D721Med (cell line): ENCODE measurements around the gene TUBB1.

Source experiments
- DNase-seq: peaks from one replicate; pipeline ENCODE4 v3.0.0; 2011; ENCODE audit warnings: low spot score; ENCODE audit not compliant: insufficient read length
- FAIRE-seq: peaks from 2 replicates; lab custom pipeline; 2011; peaks lifted over from hg19 to GRCh38; lab: Jason Lieb, UNC
- TF ChIP-seq, protein P1 (sequence below): IDR thresholded peaks from 2 replicates; pipeline ENCODE4 v1.5.1; 2012; ENCODE audit warnings: mild to moderate bottlenecking, control low read depth; ENCODE audit not compliant: insufficient read depth; ENCODE audit errors: missing control alignments

Gene TUBB1

DNA sequence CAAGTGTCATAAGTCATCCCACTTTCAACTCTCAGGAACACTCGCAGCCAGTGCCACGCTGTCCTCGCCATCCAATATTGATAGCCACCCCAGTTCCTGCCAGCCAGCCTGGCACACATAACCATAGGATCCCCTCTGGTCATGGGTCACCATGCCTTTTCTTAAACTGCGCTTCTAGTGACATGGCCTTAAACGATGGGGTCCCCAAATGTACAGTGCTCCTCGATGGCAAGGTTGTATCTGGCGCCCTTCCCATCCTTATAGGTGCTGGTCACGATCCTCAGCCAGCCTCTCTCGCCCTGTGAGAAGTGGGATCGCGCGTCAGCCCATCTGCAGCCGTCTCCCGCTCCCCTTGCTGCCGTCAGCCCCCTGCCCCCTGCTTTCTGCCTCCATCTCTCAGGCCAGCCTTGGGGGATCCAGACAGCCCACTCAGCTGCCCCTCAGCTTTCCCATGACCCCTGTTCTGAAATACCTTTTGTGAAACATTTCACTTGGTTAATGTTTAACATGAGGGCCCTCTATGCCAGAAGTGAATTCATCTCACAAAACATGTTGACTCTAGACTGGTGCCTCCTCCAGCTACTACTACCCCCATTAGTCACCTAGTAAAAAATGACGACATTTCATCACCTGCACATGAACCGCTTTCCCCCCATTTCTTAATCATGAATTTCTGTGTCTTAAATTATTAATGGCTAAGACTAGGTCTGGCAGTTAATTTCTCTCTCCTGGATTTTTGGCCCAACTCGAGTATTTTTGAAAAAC lies 23.6 kb upstream of the TUBB1 start:
- DNase-seq (no peak), FAIRE-seq (no peak)
- TF ChIP-seq, protein P1, sequence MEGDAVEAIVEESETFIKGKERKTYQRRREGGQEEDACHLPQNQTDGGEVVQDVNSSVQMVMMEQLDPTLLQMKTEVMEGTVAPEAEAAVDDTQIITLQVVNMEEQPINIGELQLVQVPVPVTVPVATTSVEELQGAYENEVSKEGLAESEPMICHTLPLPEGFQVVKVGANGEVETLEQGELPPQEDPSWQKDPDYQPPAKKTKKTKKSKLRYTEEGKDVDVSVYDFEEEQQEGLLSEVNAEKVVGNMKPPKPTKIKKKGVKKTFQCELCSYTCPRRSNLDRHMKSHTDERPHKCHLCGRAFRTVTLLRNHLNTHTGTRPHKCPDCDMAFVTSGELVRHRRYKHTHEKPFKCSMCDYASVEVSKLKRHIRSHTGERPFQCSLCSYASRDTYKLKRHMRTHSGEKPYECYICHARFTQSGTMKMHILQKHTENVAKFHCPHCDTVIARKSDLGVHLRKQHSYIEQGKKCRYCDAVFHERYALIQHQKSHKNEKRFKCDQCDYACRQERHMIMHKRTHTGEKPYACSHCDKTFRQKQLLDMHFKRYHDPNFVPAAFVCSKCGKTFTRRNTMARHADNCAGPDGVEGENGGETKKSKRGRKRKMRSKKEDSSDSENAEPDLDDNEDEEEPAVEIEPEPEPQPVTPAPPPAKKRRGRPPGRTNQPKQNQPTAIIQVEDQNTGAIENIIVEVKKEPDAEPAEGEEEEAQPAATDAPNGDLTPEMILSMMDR: no peak

DNA sequence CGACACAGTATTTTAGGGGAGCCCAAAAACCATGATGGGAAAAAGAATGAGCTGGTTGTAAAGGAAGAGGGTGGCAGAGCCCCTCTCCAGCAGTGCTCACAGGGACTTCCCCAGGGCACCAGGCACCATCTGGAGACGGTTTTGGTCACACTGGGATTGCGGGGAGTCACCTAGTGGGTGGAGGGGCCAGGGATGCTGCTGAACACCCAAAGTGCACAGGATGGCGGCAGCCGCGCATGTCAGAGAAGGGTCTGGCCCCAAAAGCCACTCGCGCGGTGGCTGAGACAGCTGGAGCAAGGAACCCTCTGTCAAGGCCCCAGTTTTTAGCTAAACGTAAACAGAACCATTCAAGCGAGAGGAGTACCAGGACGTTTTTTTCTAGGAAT lies 23.0 kb upstream of the TUBB1 start:
- no peak for DNase-seq
- TF ChIP-seq, protein P1: no peak
- no peak for FAIRE-seq

DNA sequence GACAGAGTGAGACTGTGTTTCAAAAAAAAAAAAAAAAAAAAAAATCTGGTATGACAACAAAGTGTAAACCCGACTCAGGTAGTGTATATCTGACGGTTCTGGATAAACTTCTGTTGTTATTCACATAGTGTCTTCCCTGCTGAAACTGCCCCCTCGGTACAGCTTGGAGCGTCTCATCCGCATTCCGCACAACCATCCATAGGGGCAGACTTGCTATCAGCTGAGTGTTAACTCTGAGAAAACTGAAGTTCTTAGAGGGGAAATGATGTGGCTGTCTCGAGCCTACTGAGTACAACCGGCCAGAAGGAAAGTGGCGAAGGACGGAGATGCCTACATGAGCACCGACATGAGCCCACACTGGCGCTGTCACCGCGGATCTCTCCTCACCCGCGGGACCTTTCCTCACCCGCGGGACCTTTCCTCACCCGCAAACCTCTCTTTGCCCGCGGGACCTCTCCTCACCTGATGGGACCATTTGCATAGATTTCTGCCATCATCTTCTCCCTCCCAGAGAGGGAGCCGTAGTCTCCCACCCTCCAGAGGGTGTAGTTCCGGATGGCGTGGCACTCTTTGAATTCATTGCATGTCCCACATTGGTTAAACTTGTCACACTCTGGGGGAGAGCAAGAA lies 22.0 kb upstream of the TUBB1 start:
- FAIRE-seq (no peak), DNase-seq (no peak)
- TF ChIP-seq, protein P1: no peak

DNA sequence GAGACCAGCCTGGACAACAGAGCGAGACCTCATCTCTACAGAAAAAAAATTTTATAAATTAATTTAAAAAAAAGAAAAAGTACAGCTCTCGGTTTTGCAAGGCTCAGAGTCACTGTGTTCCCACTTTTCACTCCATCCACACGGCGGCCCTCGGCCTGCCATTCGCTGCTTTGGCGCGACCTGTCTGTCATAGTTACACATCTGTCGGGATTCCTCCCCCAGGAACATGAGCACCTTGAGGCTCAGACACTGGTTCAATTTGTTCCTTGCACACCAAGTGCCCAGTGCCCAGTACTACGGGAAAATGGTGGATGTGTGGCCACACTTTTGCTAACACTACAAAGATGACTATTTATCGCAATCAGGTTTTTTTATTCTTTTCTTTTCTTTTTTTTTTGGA lies 20.6 kb upstream of the TUBB1 start:
- FAIRE-seq (no peak), DNase-seq (no peak)
- TF ChIP-seq, protein P1: no peak

DNA sequence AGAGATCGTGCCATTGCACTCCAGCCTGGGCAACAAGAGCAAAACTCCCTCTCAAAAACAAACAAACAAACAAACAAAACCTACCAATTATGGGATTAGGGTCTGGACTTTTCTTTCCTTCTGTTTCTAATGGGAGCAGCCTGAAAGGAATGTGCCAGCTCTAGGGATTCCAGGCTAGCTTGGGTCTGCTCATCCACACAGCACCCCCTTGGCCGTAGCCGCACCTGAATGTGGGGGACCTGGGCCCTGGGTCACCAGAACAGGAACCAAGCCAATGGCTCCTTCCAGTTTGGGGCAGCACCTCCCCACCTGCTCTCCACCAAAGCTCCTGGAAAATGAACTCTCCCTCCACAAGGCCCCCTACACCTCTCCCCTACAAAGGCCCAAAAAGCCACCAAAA lies 18.9 kb upstream of the TUBB1 start:
- DNase-seq (no peak), FAIRE-seq (no peak)
- TF ChIP-seq, protein P1: no peak

DNA sequence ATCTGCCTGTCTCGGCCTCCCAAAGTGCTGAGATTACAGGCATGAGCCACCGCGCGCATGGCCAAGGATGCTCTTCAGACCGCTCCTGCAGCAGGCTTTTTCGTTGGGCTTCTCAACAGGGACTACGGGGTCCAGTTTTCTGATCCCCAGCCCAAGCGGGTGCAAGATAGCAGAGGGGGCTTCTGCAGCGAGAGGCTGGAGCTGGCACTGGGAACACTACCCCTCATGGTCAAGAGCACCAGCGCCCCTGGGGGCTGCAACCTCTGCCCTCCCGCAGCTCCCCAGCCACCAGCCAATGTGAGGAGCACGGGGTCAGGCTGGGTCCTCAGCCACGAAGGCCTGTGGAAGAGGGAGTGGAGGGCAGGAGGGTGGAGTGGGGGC lies 18.2 kb upstream of the TUBB1 start:
- TF ChIP-seq, protein P1: no peak
- FAIRE-seq (no peak), DNase-seq (no peak)
